ENCODE results near the gene SNX24. TPM values are rescaled to one million over a fixed set of nuclear protein-coding genes. Genes with fewer than 3 reads are reported as not detected.
A peak's percentile ranks its signal among the peaks of the same experiment; 100 is the strongest.

The SNX24 gene
- total and polyA plus RNA-seq, 9 of the 15 experiments (the other 6 are each of a cell fraction or from before 2014, with no cell fraction given): 5.3 to 10.1 (median 7.9) TPM

DNA sequence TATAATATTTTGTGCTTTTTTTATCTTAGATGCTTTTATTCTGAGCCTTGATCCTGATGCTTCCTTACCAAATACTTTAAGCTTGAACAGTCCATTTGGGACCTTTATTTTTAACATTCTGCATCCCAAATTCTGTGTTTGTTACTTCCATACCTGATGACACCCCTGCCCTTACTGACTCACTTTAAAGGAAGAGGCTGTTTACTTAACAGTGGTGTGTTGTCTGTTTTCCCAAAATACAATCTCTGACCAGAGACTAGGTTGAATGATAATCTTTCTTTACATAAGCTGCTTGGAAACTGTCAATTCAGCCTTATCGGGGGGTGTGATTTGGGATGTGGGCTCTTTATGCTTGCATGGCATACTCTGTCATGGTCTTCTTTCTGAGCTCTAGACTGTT lies 71.1 kb downstream of the SNX24 start:
- Histone ChIP-seq H2AFZ (ENCODE audit: low read depth, low read length) (no peak overlapping the region), H3K4me1 (replicated peaks in 1 of 2; ENCODE audit: control insufficient read depth in 2 of 2, insufficient read depth in 2 of 2, low read length in 2 of 2) (no peaks in the 10 kb centered on the region), H3K4me3 (no peak overlapping the region), H3K36me3 (ENCODE audit: control insufficient read depth, insufficient read depth, low read length) (no peaks in the 10 kb centered on the region), H3K27me3 (ENCODE audit: control insufficient read depth in 2 of 2, insufficient read depth in 2 of 2, low read length in 2 of 2) (no peaks in the 10 kb centered on the region; a peak in 1 of 5 replicates), H3K79me2 (ENCODE audit: control insufficient read depth, insufficient read depth, low read length) (no peaks in the 10 kb centered on the region), H3K9me3 (replicated peaks; ENCODE audit: control insufficient read depth, insufficient read depth, low read depth, low read length) (no peaks in the 10 kb centered on the region), H3K9ac (ENCODE audit: insufficient read depth in 1 of 2, low read depth in 2 of 2, low read length in 2 of 2) (no peak overlapping the region), H4K20me1 (replicated peaks; ENCODE audit: control insufficient read depth, insufficient read depth, low read length) (no peaks in the 10 kb centered on the region), H3K4me2 (ENCODE audit: insufficient read depth, low read length) (no peak overlapping the region), H3K9me1 (ENCODE audit: control insufficient read depth, insufficient read depth, low read length) (no peaks in the 10 kb centered on the region), H3K27ac (ENCODE audit: extremely low read depth, low read depth, low read length) (no peak overlapping the region)
- intact Hi-C loops (cut with micrococcal nuclease): no loop called here
- in situ Hi-C loops (cut with MboI): no loop called here
- no peak for ATAC-seq
- TF ChIP-seq MXI1 (IDR thresholded peaks at IDR 0.05; ENCODE audit: low read depth, low read length) (no peak), ZNF316 (IDR thresholded peaks at IDR 0.05) (0 out of 2 replicates have a peak, but pooled peaks have one; percentile 6)
- 83% methylated on average over 1 of the region's 1 CpG for WGBS (ENCODE audit: insufficient coverage, low coverage, missing lambda C conversion rate)
- BruUV-seq (replicated peaks): no TSS peak
- POLR2A ChIA-PET: no interaction called here
- CTCF ChIA-PET (ENCODE audit: low intra/inter-chr PET ratio): interaction anchor here (0.6 kb wide), 1 partner anchor 21 kb away, joined by 3 read pairs; no protein-coding TSS in a partner anchor
- no peak for FAIRE-seq
- DNase-seq (ENCODE audit: extremely low read depth in 1 of 4, low spot score in 3 of 4): no peak

DNA sequence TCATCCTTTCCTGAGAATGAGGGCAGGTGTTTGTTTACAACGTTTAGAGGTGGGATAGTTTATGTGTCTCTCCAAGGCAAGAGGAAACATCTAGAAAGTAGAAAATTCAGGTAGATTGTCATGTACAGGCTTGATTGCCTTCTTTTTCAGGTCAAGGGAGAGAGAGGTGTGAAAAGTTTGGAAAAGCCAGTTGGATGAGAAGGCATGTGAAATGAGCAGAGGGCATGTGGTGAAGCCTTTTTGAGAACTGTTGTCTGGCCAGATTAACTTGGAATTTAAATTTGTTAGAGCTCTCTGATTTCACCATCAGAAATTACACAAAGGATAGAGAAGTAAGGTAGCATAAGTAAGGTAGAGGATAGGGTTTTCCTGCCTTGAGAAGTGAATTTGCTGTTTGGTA lies 74.6 kb downstream of the SNX24 start:
- no peak overlapping the region for H3K27ac ChIP-seq (ENCODE audit: extremely low read depth, low read depth, low read length)
- H3K9ac ChIP-seq (ENCODE audit: insufficient read depth in 1 of 2, low read depth in 2 of 2, low read length in 2 of 2): no peak overlapping the region
- H2AFZ ChIP-seq (ENCODE audit: low read depth, low read length): no peak overlapping the region
- no peaks in the 10 kb centered on the region for H4K20me1 ChIP-seq (replicated peaks; ENCODE audit: control insufficient read depth, insufficient read depth, low read length)
- no peak overlapping the region for H3K4me3 ChIP-seq
- H3K9me1 ChIP-seq (ENCODE audit: control insufficient read depth, insufficient read depth, low read length): no peaks in the 10 kb centered on the region
- POLR2A ChIA-PET: no interaction called here
- CTCF ChIA-PET (ENCODE audit: low intra/inter-chr PET ratio): no interaction called here
- 0% methylated on average over 1 of the region's 1 CpG for WGBS (ENCODE audit: insufficient coverage, low coverage, missing lambda C conversion rate)
- in situ Hi-C loops (cut with MboI) (no loop called here), intact Hi-C loops (cut with micrococcal nuclease) (no loop called here)
- H3K9me3 ChIP-seq (replicated peaks; ENCODE audit: control insufficient read depth, insufficient read depth, low read depth, low read length): no peaks in the 10 kb centered on the region
- H3K36me3 ChIP-seq (ENCODE audit: control insufficient read depth, insufficient read depth, low read length): no peaks in the 10 kb centered on the region
- no TSS peak for BruUV-seq (replicated peaks)
- DNase-seq (ENCODE audit: extremely low read depth in 1 of 4, low spot score in 3 of 4) (no peak), FAIRE-seq (no peak), ATAC-seq (no peak)
- H3K4me1 ChIP-seq (replicated peaks in 1 of 2; ENCODE audit: control insufficient read depth in 2 of 2, insufficient read depth in 2 of 2, low read length in 2 of 2): peaks cover 0 to 5% of the 10 kb centered on the region in 2 experiments; a peak in 1 of 5 replicates
- H3K27me3 ChIP-seq (ENCODE audit: control insufficient read depth in 2 of 2, insufficient read depth in 2 of 2, low read length in 2 of 2): no peaks in the 10 kb centered on the region; a peak in 1 of 5 replicates
- no peaks in the 10 kb centered on the region for H3K79me2 ChIP-seq (ENCODE audit: control insufficient read depth, insufficient read depth, low read length)
- H3K4me2 ChIP-seq (ENCODE audit: insufficient read depth, low read length): no peak overlapping the region
- TF ChIP-seq COPS2 (conservative IDR thresholded peaks at IDR 0.05): no peak
- TF ChIP-seq HNRNPUL1 (IDR thresholded peaks at IDR 0.05; ENCODE audit: low read length): no peak
- TF ChIP-seq MEIS2 (IDR thresholded peaks at IDR 0.05; ENCODE audit: partially characterized antibody): no peak
- TF ChIP-seq NBN (IDR thresholded peaks at IDR 0.05; ENCODE audit: low read depth): no peak
- TF ChIP-seq TBL1XR1 (IDR thresholded peaks at IDR 0.05; ENCODE audit: low read length in 2 of 2): no peak
- TF ChIP-seq ZNF444 (CRISPR knock-in tag; IDR thresholded peaks at IDR 0.05): no peak
- TF ChIP-seq, protein P1, sequence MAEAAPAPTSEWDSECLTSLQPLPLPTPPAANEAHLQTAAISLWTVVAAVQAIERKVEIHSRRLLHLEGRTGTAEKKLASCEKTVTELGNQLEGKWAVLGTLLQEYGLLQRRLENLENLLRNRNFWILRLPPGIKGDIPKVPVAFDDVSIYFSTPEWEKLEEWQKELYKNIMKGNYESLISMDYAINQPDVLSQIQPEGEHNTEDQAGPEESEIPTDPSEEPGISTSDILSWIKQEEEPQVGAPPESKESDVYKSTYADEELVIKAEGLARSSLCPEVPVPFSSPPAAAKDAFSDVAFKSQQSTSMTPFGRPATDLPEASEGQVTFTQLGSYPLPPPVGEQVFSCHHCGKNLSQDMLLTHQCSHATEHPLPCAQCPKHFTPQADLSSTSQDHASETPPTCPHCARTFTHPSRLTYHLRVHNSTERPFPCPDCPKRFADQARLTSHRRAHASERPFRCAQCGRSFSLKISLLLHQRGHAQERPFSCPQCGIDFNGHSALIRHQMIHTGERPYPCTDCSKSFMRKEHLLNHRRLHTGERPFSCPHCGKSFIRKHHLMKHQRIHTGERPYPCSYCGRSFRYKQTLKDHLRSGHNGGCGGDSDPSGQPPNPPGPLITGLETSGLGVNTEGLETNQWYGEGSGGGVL (CRISPR knock-in tag; IDR thresholded peaks at IDR 0.05): no peak
- no peak for TF ChIP-seq KLF13 (tag; IDR thresholded peaks at IDR 0.05; ENCODE audit: borderline replicate concordance, low read depth)
- TF ChIP-seq, protein P2, sequence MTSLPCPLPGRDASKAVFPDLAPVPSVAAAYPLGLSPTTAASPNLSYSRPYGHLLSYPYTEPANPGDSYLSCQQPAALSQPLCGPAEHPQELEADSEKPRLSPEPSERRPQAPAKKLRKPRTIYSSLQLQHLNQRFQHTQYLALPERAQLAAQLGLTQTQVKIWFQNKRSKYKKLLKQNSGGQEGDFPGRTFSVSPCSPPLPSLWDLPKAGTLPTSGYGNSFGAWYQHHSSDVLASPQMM (CRISPR knock-in tag; IDR thresholded peaks at IDR 0.05): no peak
- TF ChIP-seq, protein P3, sequence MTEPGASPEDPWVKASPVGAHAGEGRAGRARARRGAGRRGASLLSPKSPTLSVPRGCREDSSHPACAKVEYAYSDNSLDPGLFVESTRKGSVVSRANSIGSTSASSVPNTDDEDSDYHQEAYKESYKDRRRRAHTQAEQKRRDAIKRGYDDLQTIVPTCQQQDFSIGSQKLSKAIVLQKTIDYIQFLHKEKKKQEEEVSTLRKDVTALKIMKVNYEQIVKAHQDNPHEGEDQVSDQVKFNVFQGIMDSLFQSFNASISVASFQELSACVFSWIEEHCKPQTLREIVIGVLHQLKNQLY (CRISPR knock-in tag; conservative IDR thresholded peaks at IDR 0.05): no peak
